ENCODE results near the gene ERC2.

The ERC2 gene

GRCh38 chr3:55622733-55623132 lies 845.5 kb downstream of the ERC2 start:
- TF ChIP-seq CTCF (IDR thresholded peaks at IDR 0.05; ENCODE audit: poor library complexity, severe bottlenecking), result no peak

GRCh38 chr3:55622116-55622515 lies 846.2 kb downstream of the ERC2 start:
- Histone ChIP-seq H3K4me3 (ENCODE audit: severe bottlenecking) (no peak overlapping the region), H3K36me3 (ENCODE audit: low read depth) (no peaks in the 10 kb centered on the region), H3K27me3 (ENCODE audit: insufficient read depth, poor library complexity, severe bottlenecking) (no peaks in the 10 kb centered on the region), H3K27ac (ENCODE audit: poor library complexity, severe bottlenecking) (no peak overlapping the region), H3K4me1 (ENCODE audit: insufficient read depth, poor library complexity, severe bottlenecking) (peaks cover 30% of the 10 kb centered on the region), H3K9me3 (ENCODE audit: severe bottlenecking) (no peaks in the 10 kb centered on the region)
- peak; percentile 19 for TF ChIP-seq CTCF (IDR thresholded peaks at IDR 0.05; ENCODE audit: poor library complexity, severe bottlenecking)
- ATAC-seq (ENCODE audit: low read depth) (peak; percentile 58; the same call in 2 of the 3 replicates), DNase-seq (ENCODE audit: low spot score) (no peak)

More at GRCh38 chr3:55622733-55623132, 845.5 kb downstream of the ERC2 start:
- DNase-seq (ENCODE audit: low spot score) (no peak), ATAC-seq (ENCODE audit: low read depth) (no peak)
- Histone ChIP-seq H3K4me3 (ENCODE audit: severe bottlenecking) (no peak overlapping the region), H3K36me3 (ENCODE audit: low read depth) (no peaks in the 10 kb centered on the region), H3K4me1 (ENCODE audit: insufficient read depth, poor library complexity, severe bottlenecking) (peaks cover 30% of the 10 kb centered on the region), H3K27ac (ENCODE audit: poor library complexity, severe bottlenecking) (no peak overlapping the region), H3K9me3 (ENCODE audit: severe bottlenecking) (no peaks in the 10 kb centered on the region), H3K27me3 (ENCODE audit: insufficient read depth, poor library complexity, severe bottlenecking) (no peaks in the 10 kb centered on the region)

GRCh38 chr3:55621648-55622047 lies 846.6 kb downstream of the ERC2 start:
- Histone ChIP-seq H3K9me3 (ENCODE audit: severe bottlenecking) (no peaks in the 10 kb centered on the region), H3K27me3 (ENCODE audit: insufficient read depth, poor library complexity, severe bottlenecking) (no peaks in the 10 kb centered on the region), H3K27ac (ENCODE audit: poor library complexity, severe bottlenecking) (no peak overlapping the region), H3K36me3 (ENCODE audit: low read depth) (no peaks in the 10 kb centered on the region), H3K4me1 (ENCODE audit: insufficient read depth, poor library complexity, severe bottlenecking) (peaks cover 30% of the 10 kb centered on the region), H3K4me3 (ENCODE audit: severe bottlenecking) (no peak overlapping the region)
- ATAC-seq (ENCODE audit: low read depth), result 0 out of 3 replicates have a peak, but pooled peaks have one; percentile 18
- no peak for DNase-seq (ENCODE audit: low spot score)
- no peak for TF ChIP-seq CTCF (IDR thresholded peaks at IDR 0.05; ENCODE audit: poor library complexity, severe bottlenecking)

GRCh38 chr3:55621026-55621422 lies 847.2 kb downstream of the ERC2 start:
- H3K9me3 ChIP-seq (ENCODE audit: severe bottlenecking), result no peaks in the 10 kb centered on the region
- no peak for TF ChIP-seq CTCF (IDR thresholded peaks at IDR 0.05; ENCODE audit: poor library complexity, severe bottlenecking)
- peak overlapping the region; percentile 56 for H3K27ac ChIP-seq (ENCODE audit: poor library complexity, severe bottlenecking)
- no peak overlapping the region for H3K4me3 ChIP-seq (ENCODE audit: severe bottlenecking)
- H3K27me3 ChIP-seq (ENCODE audit: insufficient read depth, poor library complexity, severe bottlenecking), result no peaks in the 10 kb centered on the region
- no peaks in the 10 kb centered on the region for H3K36me3 ChIP-seq (ENCODE audit: low read depth)
- peaks cover 30% of the 10 kb centered on the region for H3K4me1 ChIP-seq (ENCODE audit: insufficient read depth, poor library complexity, severe bottlenecking)
- DNase-seq (ENCODE audit: low spot score), result no peak
- no peak for ATAC-seq (ENCODE audit: low read depth)

- DNase-seq (ENCODE audit: low spot score), result no peak
- peak; percentile 59 for ATAC-seq (ENCODE audit: low read depth)
- H3K27ac ChIP-seq (ENCODE audit: poor library complexity, severe bottlenecking), result peak overlapping the region; percentile 56
- TF ChIP-seq CTCF (IDR thresholded peaks at IDR 0.05; ENCODE audit: poor library complexity, severe bottlenecking), result no peak
- H3K9me3 ChIP-seq (ENCODE audit: severe bottlenecking), result no peaks in the 10 kb centered on the region
- H3K27me3 ChIP-seq (ENCODE audit: insufficient read depth, poor library complexity, severe bottlenecking), result no peaks in the 10 kb centered on the region
- no peak overlapping the region for H3K4me3 ChIP-seq (ENCODE audit: severe bottlenecking)
- H3K4me1 ChIP-seq (ENCODE audit: insufficient read depth, poor library complexity, severe bottlenecking), result peaks cover 27% of the 10 kb centered on the region
- no peaks in the 10 kb centered on the region for H3K36me3 ChIP-seq (ENCODE audit: low read depth)
Observed at GRCh38 chr3:55620351-55621025, 847.8 kb downstream of the ERC2 start.

Data from RWPE2 (cell line).